Stimulated activated naive CD8-positive, alpha-beta T cell treated with anti-CD3 and anti-CD28 coated beads, Interleukin-15, Interleukin-2, amounts not matched to agents 100 ng/mL and 50 ng/mL, for 24 hours (primary cell): Measurements from ENCODE around the gene GPRC5D.

Experiments used
- H3K27ac Mint-ChIP-seq: one replicate; pipeline ENCODE4 v1.8.0; 2021; ENCODE audit warnings: mild to moderate bottlenecking, mixed read lengths
- H3K27me3 Mint-ChIP-seq: one replicate; pipeline ENCODE4 v1.8.0; 2021; ENCODE audit warnings: mixed read lengths
- H3K36me3 Mint-ChIP-seq: one replicate; pipeline ENCODE4 v1.8.0; 2021; ENCODE audit warnings: low read depth, mixed read lengths
- H3K4me1 Mint-ChIP-seq: one replicate; pipeline ENCODE4 v1.8.0; 2021; ENCODE audit warnings: low read depth, mixed read lengths
- H3K4me3 Mint-ChIP-seq: one replicate; pipeline ENCODE4 v1.8.0; 2021; ENCODE audit warnings: mild to moderate bottlenecking, mixed read lengths
- H3K9me3 Mint-ChIP-seq: one replicate; pipeline ENCODE4 v1.8.0; 2021; ENCODE audit warnings: mixed read lengths

GPRC5D gene

DNA sequence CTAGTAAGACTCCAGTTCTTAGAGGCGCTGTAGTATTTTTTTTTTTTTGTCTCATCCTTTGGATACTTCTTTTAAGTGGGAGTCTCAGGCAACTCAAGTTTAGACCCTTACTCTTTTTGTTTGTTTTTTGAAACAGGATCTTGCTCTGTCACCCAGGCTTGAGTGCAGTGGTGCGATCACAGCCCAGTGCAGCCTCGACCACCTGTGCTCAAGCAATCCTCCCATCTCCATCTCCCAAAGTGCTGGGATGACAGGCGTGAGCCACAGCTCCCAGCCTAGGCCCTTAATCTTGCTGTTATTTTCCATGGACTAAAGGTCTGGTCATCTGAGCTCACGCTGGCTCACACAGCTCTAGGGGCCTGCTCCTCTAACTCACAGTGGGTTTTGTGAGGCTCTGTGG, 39.3 kb downstream of the GPRC5D start:
- H3K9me3 Mint-ChIP-seq, result no peaks in the 10 kb centered on the region
- no peaks in the 10 kb centered on the region for H3K36me3 Mint-ChIP-seq
- peaks cover 28% of the 10 kb centered on the region for H3K4me1 Mint-ChIP-seq
- H3K27me3 Mint-ChIP-seq, result peaks cover 16% of the 10 kb centered on the region
- H3K27ac Mint-ChIP-seq, result no peak overlapping the region
- no peak overlapping the region for H3K4me3 Mint-ChIP-seq

DNA sequence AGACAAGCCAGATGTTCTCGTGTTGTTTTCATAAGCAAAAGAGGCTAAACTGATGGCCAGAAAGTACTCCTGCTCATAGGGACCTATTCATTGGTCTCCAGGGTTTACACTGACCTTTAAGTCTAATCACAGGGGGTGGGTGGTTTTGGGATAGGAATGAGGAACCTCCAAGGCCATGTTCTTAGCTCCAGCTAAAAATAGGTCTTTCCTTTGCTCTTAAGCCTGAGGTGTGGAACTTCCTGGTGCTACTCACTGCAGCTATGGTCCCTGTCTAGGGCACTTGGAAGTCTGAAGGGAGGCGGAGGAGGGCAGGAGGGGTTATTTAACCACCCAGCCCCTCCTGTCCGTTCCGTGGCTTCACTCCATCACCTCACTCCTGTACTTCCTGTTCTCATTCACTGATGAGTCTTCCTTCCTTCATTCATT, 42.0 kb downstream of the GPRC5D start:
- H3K4me1 Mint-ChIP-seq, result peaks cover 18% of the 10 kb centered on the region
- no peaks in the 10 kb centered on the region for H3K36me3 Mint-ChIP-seq
- no peak overlapping the region for H3K27ac Mint-ChIP-seq
- H3K9me3 Mint-ChIP-seq, result no peaks in the 10 kb centered on the region
- no peak overlapping the region for H3K4me3 Mint-ChIP-seq
- peaks cover 6% of the 10 kb centered on the region for H3K27me3 Mint-ChIP-seq

DNA sequence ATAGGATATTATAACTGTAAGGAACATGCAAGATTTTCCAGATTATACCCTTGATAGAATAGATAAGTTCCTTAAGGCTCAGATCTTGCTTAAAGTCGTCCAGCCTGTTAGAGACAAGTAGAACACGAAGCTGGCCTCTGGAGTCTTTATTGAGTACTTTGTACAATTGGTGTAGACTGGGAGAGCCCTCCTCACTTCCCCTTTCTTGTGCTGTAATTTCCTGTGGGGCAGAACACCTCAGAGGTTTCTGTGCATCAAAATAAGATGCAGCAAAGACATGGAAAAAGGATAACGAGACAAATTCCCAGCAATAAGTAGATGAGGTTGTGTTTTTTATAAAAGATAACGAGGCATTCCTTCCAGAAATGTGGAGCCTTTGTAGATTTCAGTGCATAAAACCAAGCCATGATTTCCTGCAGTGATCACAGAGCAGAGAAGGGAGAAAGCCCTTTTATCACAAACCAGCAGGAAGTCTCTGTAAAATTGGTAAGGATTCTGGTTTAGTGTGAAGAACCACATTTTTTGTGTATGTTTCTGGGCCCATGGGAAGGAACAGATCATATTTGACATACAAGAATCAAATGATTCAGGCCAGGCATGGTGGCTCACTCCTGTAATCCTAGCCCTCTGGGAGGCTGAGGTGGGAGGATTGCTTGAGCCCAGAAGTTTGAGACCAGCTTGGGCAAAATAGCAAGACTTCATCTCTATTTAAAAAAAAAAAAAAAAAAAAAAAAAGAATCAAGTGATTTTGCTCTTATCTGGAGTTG, 42.6 kb downstream of the GPRC5D start:
- no peaks in the 10 kb centered on the region for H3K9me3 Mint-ChIP-seq
- no peak overlapping the region for H3K27ac Mint-ChIP-seq
- H3K27me3 Mint-ChIP-seq, result peaks cover 6% of the 10 kb centered on the region
- no peaks in the 10 kb centered on the region for H3K36me3 Mint-ChIP-seq
- H3K4me1 Mint-ChIP-seq, result peaks cover 18% of the 10 kb centered on the region
- no peak overlapping the region for H3K4me3 Mint-ChIP-seq

DNA sequence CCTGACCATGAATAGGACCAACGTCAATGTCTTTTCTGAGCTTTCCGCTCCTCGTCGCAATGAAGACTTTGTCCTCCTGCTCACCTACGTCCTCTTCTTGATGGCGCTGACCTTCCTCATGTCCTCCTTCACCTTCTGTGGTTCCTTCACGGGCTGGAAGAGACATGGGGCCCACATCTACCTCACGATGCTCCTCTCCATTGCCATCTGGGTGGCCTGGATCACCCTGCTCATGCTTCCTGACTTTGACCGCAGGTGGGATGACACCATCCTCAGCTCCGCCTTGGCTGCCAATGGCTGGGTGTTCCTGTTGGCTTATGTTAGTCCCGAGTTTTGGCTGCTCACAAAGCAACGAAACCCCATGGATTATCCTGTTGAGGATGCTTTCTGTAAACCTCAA, 43.3 kb downstream of the GPRC5D start:
- H3K36me3 Mint-ChIP-seq, result no peaks in the 10 kb centered on the region
- H3K9me3 Mint-ChIP-seq, result no peaks in the 10 kb centered on the region
- no peak overlapping the region for H3K27ac Mint-ChIP-seq
- H3K4me3 Mint-ChIP-seq, result no peak overlapping the region
- peaks cover 6% of the 10 kb centered on the region for H3K27me3 Mint-ChIP-seq
- H3K4me1 Mint-ChIP-seq, result peaks cover 18% of the 10 kb centered on the region

DNA sequence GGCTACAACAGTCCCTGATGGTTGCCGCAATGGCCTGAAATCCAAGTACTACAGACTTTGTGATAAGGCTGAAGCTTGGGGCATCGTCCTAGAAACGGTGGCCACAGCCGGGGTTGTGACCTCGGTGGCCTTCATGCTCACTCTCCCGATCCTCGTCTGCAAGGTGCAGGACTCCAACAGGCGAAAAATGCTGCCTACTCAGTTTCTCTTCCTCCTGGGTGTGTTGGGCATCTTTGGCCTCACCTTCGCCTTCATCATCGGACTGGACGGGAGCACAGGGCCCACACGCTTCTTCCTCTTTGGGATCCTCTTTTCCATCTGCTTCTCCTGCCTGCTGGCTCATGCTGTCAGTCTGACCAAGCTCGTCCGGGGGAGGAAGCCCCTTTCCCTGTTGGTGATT, 43.7 kb downstream of the GPRC5D start:
- Mint-ChIP-seq H3K4me1 (peaks cover 18% of the 10 kb centered on the region), H3K9me3 (no peaks in the 10 kb centered on the region), H3K4me3 (no peak overlapping the region), H3K27me3 (peaks cover 6% of the 10 kb centered on the region), H3K36me3 (no peaks in the 10 kb centered on the region), H3K27ac (no peak overlapping the region)

DNA sequence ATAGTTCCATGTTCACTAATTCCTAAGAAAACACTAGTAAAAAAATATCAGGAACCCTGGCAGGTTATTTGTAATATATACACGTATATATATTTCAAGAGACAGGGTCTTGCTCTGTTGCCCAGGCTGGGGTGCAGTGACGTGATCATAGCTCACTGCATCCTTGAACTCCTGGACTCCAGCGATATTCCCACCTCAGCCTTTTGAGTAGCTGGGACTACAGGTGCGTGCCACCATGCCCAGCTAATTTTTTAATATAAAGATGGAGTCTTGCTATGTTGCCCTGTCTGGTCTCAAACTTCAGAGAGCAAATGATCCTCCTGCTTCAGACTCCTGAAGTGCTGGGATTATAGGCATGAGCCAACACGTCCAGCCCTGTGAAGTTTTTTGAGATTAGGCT, 44.4 kb downstream of the GPRC5D start:
- Mint-ChIP-seq H3K9me3 (no peaks in the 10 kb centered on the region), H3K36me3 (no peaks in the 10 kb centered on the region)

DNA sequence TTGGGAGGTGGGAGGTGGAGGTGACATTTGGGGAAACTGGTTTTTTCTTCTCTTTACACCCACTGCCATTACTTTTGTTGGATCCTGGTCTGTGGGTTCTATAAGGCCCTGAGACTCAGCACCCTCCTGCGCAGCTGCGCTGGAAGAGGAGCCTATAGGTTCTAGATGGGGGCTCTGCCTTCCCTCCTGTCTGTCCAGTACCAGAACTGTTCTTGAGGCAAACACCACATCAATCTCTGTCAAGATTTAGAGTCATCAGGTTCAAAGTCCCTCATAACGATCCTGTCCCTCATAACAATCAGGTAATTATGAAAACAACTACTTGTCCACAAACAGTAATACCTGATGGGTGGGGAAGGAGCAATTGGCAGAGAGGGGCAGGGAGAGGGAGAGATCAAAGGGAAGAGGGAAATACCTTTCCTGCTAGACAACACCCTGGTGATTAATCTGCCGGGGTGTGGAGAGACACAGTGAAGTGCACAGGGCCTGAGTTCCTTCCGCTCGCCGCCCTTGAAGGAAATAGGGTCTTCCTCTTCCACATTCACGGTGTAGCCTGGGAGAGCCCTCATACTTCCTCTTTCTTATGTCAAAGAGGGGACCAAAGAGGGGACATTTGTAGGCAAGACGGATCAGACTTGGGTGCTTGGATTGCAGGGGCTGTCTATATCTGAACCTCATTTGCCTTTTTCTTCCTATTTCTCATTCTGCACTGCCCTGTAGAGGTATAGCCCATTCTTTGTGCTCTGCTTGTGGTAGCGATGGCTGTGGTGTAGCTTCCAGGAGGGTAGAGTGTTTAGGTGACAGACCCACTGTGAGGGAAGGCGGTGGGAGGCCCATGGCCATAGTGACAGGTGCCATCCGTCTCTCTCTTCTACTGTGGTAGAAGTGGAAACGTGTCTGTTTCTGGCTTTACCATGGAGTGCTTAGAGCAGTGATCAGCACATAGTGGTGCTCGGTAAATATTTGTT, 48.0 kb downstream of the GPRC5D start:
- H3K27me3 Mint-ChIP-seq, result peaks cover 16% of the 10 kb centered on the region
- no peak overlapping the region for H3K27ac Mint-ChIP-seq
- no peaks in the 10 kb centered on the region for H3K36me3 Mint-ChIP-seq
- peaks cover 26% of the 10 kb centered on the region for H3K4me1 Mint-ChIP-seq
- H3K4me3 Mint-ChIP-seq, result no peak overlapping the region
- no peaks in the 10 kb centered on the region for H3K9me3 Mint-ChIP-seq

More for the DNA sequence above, 44.4 kb downstream of the GPRC5D start:
- H3K4me1 Mint-ChIP-seq, result peaks cover 18% of the 10 kb centered on the region
- no peak overlapping the region for H3K27ac Mint-ChIP-seq
- peaks cover 6% of the 10 kb centered on the region for H3K27me3 Mint-ChIP-seq
- no peak overlapping the region for H3K4me3 Mint-ChIP-seq

DNA sequence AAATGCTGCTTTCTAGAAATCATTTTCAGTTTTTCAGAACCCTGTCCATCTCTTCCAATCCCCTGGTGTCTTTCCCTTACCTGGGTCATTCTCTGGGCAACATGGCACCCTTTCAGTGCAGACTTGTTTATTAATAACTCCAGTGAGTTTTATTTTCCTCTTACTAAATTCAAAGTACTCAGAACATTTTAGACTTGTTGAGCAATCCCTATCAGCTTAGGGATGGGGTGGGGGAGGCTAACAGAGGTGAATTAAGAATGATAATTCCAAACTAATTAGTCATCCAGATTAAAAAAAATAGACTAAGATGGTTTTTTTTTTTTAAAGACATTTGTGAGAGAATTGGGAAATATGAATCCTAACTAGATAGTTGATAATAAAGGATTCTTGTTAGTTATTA, 49.9 kb downstream of the GPRC5D start:
- Mint-ChIP-seq H3K27ac (no peak overlapping the region), H3K27me3 (peaks cover 20% of the 10 kb centered on the region), H3K4me1 (peaks cover 25% of the 10 kb centered on the region)

DNA sequence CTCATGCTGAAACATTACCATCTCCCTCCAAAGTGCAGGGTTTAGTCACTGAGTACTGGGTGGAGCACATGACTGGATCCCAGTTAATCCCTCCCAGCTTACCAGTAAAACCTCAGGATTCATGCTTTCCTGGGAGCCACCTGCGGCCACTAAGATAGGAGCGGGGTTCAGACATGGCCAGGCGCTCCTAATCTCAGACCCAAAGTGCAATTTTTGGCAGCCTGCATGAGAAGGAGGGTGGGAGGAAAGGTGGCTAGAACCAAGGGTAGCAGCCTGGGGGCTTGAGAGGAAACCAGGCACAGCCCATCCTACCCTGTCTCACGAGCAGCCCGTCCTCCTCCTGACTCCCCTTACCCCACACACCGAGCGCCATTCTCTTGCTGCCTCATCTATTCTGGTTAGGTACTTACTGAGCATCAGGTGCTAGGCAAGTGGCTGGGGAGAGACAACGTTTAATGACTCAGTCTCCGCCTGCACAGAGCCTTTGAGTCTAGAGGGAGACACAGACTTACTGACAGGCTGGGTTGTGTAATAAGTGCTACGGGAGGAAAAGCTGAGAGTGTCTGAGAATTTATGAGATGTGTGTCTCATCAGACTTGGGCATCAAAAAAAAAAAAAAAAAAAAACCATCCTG, 50.7 kb downstream of the GPRC5D start:
- no peak overlapping the region for H3K27ac Mint-ChIP-seq
- peaks cover 23% of the 10 kb centered on the region for H3K27me3 Mint-ChIP-seq
- no peaks in the 10 kb centered on the region for H3K9me3 Mint-ChIP-seq
- no peaks in the 10 kb centered on the region for H3K36me3 Mint-ChIP-seq
- H3K4me1 Mint-ChIP-seq, result peaks cover 25% of the 10 kb centered on the region
- H3K4me3 Mint-ChIP-seq, result no peak overlapping the region

More for the DNA sequence above, 49.9 kb downstream of the GPRC5D start:
- Mint-ChIP-seq H3K9me3 (no peaks in the 10 kb centered on the region), H3K4me3 (no peak overlapping the region), H3K36me3 (no peaks in the 10 kb centered on the region)

DNA sequence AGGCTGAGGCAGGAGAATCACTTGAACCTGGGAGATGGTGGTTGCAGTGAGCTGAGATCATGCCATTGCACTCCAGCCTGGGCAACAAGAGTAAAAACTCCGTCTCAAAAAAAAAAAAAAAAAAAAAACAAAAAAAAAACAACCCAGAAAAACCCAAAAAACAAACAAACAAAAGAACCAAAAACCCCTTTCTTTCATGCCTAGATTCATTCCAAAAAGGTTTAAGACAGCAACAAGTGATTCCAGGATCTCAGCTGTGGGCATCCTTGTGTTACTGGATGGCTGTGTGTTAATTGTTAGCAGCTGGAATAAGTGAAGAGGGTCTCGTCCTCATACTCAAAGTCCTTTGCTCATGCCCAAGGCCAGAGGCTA, 51.2 kb downstream of the GPRC5D start:
- no peaks in the 10 kb centered on the region for H3K9me3 Mint-ChIP-seq
- H3K4me3 Mint-ChIP-seq, result no peak overlapping the region
- no peak overlapping the region for H3K27ac Mint-ChIP-seq
- H3K4me1 Mint-ChIP-seq, result peaks cover 25% of the 10 kb centered on the region
- H3K36me3 Mint-ChIP-seq, result no peaks in the 10 kb centered on the region
- H3K27me3 Mint-ChIP-seq, result peaks cover 24% of the 10 kb centered on the region

DNA sequence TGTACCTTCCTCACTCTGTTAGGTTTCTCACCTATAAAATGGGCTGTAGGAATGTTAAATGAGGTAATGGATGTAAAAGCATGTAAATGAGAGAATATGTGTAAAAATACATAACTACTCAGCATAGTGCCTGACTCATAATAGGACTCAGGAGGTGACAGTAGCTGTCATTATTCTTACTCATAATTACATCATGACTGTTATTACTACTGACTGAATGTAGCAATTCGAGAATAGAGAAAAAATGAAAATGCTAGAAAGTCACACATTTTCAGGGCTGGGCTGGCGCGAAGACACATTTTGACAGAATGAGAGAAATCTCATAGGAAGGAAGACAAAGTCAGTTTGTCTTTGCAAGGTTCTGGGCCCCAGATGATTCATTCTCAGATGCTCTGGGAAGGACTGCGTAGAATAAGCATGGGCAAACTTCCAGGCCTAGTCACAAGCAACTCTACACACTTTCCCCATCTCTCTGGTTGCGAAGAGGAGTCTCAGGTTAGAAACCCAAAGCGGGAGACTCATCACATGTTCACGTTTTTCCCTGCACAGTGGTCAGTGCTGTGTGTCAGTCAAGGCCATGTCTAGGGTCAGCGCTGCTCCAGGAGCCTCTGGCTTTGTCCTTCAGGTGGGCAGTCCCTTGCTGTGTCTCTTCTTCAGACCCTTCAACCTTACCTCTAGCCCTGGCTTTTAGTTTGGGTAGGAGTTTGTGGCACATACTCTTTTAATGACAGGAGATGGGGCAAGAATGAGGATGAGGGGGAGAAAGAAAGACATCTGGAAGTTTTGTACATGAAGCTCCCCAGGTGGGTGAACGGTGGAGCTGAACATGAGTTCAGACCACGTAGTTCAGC, 52.2 kb downstream of the GPRC5D start:
- peaks cover 28% of the 10 kb centered on the region for H3K27me3 Mint-ChIP-seq
- H3K27ac Mint-ChIP-seq, result peak overlapping the region; percentile 61

DNA sequence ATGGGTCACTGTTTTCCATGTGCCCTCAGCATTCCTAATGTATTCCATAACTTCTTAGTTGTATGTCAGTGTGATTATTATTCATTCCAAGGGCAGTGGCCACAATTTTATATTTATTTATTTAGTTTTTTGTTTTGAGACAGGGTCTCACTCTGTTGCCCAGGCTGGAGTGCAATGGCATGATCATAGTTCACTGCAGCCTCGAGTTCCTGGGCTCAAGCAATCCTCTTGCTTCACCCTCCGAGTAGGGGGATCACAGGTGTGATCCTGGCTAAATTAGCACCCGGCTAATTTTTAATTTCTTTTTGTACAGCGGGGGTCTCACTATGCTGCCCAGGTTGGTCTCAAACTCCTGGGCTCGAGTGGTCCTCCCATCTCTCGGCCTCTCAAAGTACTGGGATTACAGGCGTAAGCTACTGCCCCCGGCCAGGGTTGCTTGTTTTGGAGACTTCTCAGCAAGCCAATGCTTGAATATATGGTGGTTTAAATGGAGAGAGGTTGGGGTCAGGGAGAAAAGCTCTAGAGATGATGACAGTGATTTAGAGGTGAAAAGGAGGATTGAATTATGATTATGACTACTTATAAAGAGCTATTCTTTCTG, 53.0 kb downstream of the GPRC5D start:
- H3K27ac Mint-ChIP-seq, result peak overlapping the region; percentile 61
- H3K4me1 Mint-ChIP-seq, result peaks cover 25% of the 10 kb centered on the region
- H3K36me3 Mint-ChIP-seq, result no peaks in the 10 kb centered on the region
- H3K27me3 Mint-ChIP-seq, result peaks cover 33% of the 10 kb centered on the region
- H3K9me3 Mint-ChIP-seq, result no peaks in the 10 kb centered on the region
- no peak overlapping the region for H3K4me3 Mint-ChIP-seq

More for the DNA sequence above, 52.2 kb downstream of the GPRC5D start:
- Mint-ChIP-seq H3K4me3 (peak overlapping the region; percentile 11), H3K9me3 (no peaks in the 10 kb centered on the region), H3K36me3 (no peaks in the 10 kb centered on the region), H3K4me1 (peaks cover 25% of the 10 kb centered on the region)

DNA sequence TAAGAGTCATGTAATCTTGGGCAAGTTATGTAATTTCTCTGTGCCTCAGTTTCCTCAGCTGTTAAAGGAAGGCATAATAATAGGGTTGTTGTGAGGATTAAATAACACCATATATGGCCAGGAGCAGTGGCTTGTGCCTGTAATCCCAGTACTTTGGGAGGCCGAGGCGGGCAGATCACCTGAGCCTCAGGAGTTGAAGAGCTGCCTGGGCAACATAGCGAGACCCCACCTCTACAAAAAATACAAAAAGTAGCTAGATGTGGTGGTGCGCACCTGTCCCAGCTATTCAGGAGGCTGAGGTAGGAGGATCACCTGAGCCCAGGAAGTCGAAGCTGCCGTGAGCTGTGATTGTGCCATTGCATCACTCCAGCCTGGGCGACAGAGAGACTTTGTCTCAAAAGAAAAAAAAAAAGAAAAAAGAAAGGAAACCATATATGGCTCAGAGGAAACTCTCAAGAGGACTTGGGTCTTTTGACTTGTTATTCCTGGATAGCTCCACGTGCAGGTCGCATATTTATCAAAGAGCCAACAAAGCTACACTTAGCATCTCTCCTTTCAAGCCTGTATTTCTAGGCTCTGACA, 53.7 kb downstream of the GPRC5D start:
- Mint-ChIP-seq H3K4me3 (no peak overlapping the region), H3K9me3 (no peaks in the 10 kb centered on the region), H3K27me3 (peaks cover 36% of the 10 kb centered on the region), H3K27ac (no peak overlapping the region), H3K4me1 (peaks cover 25% of the 10 kb centered on the region), H3K36me3 (no peaks in the 10 kb centered on the region)
